T-cell (primary cell): ENCODE data around the gene ZNF180. TPM values are rescaled to one million over a fixed set of nuclear protein-coding genes. Genes with fewer than 3 reads are reported as not detected.
"Not testable (repeated sequence)": the region's sequence is repeated elsewhere in the genome, so short reads cannot be mapped to it uniquely, and the experiment has no call there.

ENCODE experiments used
- ATAC-seq, 4 experiments: fragments of 200-7000 bp in 3 of 4; fragments of 150-1000 bp in 1 of 4; cut with Tn5 transposase; replicated peaks in 1 of 4; 1 replicate in 3 of 4; 2 replicates in 1 of 4; pipeline ENCODE4 v1.10.0; 2021; ENCODE audit warnings: moderate library complexity in 3 of 4, mild to moderate bottlenecking in 2 of 4, moderate number of reproducible peaks in 1 of 4
- CTCF ChIA-PET, 2 donors: fragments of 300-600 bp; sonication (Branson Sonifier 250); formaldehyde crosslinking; loops; one replicate each; lab custom pipeline; 2022; ENCODE audit warnings: antibody characterized with exemption in 2 of 2; lab: Charles Lee
- POLR2A ChIA-PET, 2 donors: fragments of 300-600 bp; sonication (Branson Sonifier 250); formaldehyde crosslinking; loops; one replicate each; lab custom pipeline; 2022; ENCODE audit warnings: antibody characterized with exemption in 2 of 2; lab: Charles Lee
- DNase-seq, 35 experiments: peaks; one replicate each; pipeline versions ENCODE4 v3.0.0 to v3.0.0-alpha.2; 2013 to 2023
- H3K27ac ChIP-seq: one replicate; pipeline ENCODE4 v1.5.1; 2013; ENCODE audit warnings: low read length
- H3K27me3 ChIP-seq, 2 experiments: replicated peaks in 1 of 2; 1 replicate in 1 of 2; 2 replicates in 1 of 2; pipeline versions ENCODE4 v1.6.1 to v1.7.0; 2013; ENCODE audit warnings: low read length in 1 of 2, mixed read lengths in 1 of 2; ENCODE audit not compliant: control insufficient read depth in 2 of 2, insufficient read depth in 2 of 2; ENCODE audit errors: extremely low read depth in 1 of 2
- H3K36me3 ChIP-seq, 2 donors: 1 replicate in 1 of 2; 2 replicates in 1 of 2; pipeline versions ENCODE4 v1.6.1 to v1.7.0; 2013; ENCODE audit warnings: low read length in 1 of 2; ENCODE audit not compliant: control insufficient read depth in 2 of 2, insufficient read depth in 1 of 2; ENCODE audit errors: extremely low read depth in 1 of 2
- H3K4me1 ChIP-seq, 2 experiments: 1 replicate in 1 of 2; 2 replicates in 1 of 2; pipeline versions ENCODE4 v1.6.1 to v1.7.0; 2013; ENCODE audit warnings: low read length in 2 of 2, mixed read lengths in 1 of 2; ENCODE audit not compliant: insufficient read depth in 2 of 2, control insufficient read depth in 1 of 2; ENCODE audit errors: extremely low read depth in 1 of 2
- H3K4me3 ChIP-seq, 2 donors: 1 replicate in 1 of 2; 2 replicates in 1 of 2; pipeline versions ENCODE4 v1.5.1 to v1.7.0; 2013; ENCODE audit warnings: mild to moderate bottlenecking in 2 of 2, low read length in 1 of 2, moderate library complexity in 1 of 2; ENCODE audit not compliant: control insufficient read depth in 1 of 2; ENCODE audit errors: extremely low read depth in 1 of 2
- H3K9me3 ChIP-seq: 2 replicates; pipeline ENCODE4 v1.7.0; 2013
- H3K27ac Mint-ChIP-seq, 2 donors: one replicate each; pipeline ENCODE4 v1.8.0; 2020 to 2021; ENCODE audit warnings: mild to moderate bottlenecking in 2 of 2, mixed read lengths in 2 of 2
- H3K27me3 Mint-ChIP-seq, 2 donors: one replicate each; pipeline ENCODE4 v1.8.0; 2021 to 2022; ENCODE audit warnings: mixed read lengths in 2 of 2
- H3K36me3 Mint-ChIP-seq: one replicate; pipeline ENCODE4 v1.8.0; 2021; ENCODE audit warnings: mixed read lengths
- H3K4me1 Mint-ChIP-seq, 3 donors: one replicate each; pipeline ENCODE4 v1.8.0; 2020 to 2022; ENCODE audit warnings: mixed read lengths in 3 of 3, mild to moderate bottlenecking in 1 of 3
- H3K4me3 Mint-ChIP-seq, 3 donors: one replicate each; pipeline ENCODE4 v1.8.0; 2020 to 2022; ENCODE audit warnings: mild to moderate bottlenecking in 3 of 3, mixed read lengths in 3 of 3, moderate library complexity in 3 of 3
- H3K9me3 Mint-ChIP-seq, 3 donors: one replicate each; pipeline ENCODE4 v1.8.0; 2020 to 2022; ENCODE audit warnings: mixed read lengths in 3 of 3
- WGBS: methylation state at CpG from one replicate; pipeline ENCODE4 v1.1.5; 2013; ENCODE audit warnings: missing lambda C conversion rate; ENCODE audit not compliant: insufficient coverage; 5-methylcytosine and 5-hydroxymethylcytosine counted together
- total RNA-seq, 35 experiments: library from RNA in 6 of 35; stranded (reverse) in 6 of 35; fragments of 120-200 nt in 1 of 35; gene quantifications; one replicate each; pipeline versions ENCODE4 v1.2.1 to v1.2.4 and lab custom pipeline; 2013 to 2026

The ZNF180 gene
- total RNA-seq, 5 donors from 2014 or later (not counting 1 experiment from before 2014, with no cell fraction given): 7.0 to 20.1 (median 17.8) TPM

DNA sequence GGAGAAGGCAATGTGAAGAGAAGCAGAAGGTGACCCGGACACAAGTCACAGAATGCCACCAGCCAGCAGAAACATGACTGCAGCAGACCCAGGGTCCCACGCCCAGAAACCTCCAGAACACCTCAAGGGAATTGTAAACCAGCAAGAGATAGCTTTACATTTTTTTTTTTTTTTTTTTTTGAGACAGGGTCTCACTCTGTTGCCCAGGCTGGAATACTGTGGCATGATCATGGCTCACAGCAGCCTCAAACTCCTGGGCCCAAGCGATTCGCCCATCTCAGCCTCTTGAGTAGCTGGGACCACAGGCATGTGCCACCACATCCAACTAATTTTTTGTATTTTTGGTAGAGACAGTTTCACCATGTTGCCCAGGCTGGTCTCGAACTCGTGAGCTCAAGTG lies 39.7 kb upstream of the ZNF180 start:
- 17% methylated on average over 1 of the region's 6 CpGs for WGBS
- no peak overlapping the region for H3K4me3 ChIP-seq
- H3K9me3 ChIP-seq: no peaks in the 10 kb centered on the region
- H3K27ac Mint-ChIP-seq: no peak overlapping the region
- ChIA-PET CTCF (interaction anchor here in 1 of 2 donors (0.7 kb wide), 1 partner anchor 21 kb away, joined by 5 read pairs; no protein-coding TSS in a partner anchor), POLR2A (no interaction called here)
- H3K36me3 Mint-ChIP-seq: peaks cover 2% of the 10 kb centered on the region
- no peaks in the 10 kb centered on the region for H3K4me1 Mint-ChIP-seq
- no peak for ATAC-seq
- H3K4me1 ChIP-seq: no peaks in the 10 kb centered on the region
- H3K4me3 Mint-ChIP-seq: no peak overlapping the region
- no peak overlapping the region for H3K27ac ChIP-seq
- H3K36me3 ChIP-seq: no peaks in the 10 kb centered on the region
- peaks cover 8 to 28% (median 26%) of the 10 kb centered on the region in 3 donors for H3K9me3 Mint-ChIP-seq
- DNase-seq: no peak
- H3K27me3 Mint-ChIP-seq: peaks cover 26 to 42% of the 10 kb centered on the region in 2 donors
- H3K27me3 ChIP-seq: peaks cover 0 to 11% of the 10 kb centered on the region in 2 experiments

DNA sequence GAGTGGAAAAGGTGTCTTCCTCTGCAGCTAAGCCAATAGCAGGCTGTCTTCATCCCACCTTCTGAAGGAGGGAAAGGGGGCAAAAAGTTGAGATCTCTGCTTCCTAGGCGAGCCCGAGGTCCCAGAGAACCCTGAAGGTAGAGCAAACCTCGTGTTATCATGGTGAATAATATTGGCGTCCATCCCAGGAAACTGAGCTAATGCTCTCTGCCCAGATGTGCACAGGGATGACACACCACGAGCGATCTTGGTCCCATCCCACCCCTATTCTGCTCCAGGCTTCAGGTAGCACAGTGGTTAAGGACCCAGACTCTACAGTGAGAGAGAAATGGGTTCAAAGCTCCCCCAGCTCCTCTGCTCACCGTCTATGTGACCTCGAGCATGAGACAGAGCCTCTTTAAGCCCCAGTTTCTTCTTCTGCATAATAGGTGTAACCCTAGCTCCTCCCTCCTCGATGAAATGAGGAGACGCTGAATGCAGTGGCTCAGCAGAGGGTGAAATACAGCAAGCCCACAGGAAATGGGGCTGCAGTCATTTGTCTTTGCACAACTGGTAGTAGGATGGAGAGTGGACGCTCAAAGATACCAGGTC lies 39.0 kb upstream of the ZNF180 start:
- H3K27me3 Mint-ChIP-seq: peaks cover 27 to 42% of the 10 kb centered on the region in 2 donors

DNA sequence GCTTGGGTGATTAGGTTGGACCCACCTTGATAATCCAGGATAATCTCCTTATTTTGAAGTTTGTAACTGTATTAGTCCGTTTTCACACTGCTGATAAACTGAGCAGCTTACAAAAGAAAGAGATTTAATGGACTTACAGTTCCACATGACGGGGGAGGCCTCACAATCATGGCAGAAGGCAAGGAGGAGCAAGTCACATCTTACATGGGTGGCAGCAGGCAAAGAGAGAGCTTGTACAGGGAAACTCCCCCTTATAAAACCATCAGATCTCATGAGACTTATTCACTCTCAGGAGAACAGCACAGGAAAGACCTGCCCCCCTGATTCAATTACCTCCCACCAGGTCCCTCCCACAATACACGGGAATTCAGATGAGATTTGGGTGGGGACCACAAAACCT lies 35.0 kb upstream of the ZNF180 start:
- H3K36me3 ChIP-seq, ATAC-seq, H3K9me3 ChIP-seq, H3K4me1 ChIP-seq, H3K36me3 Mint-ChIP-seq, H3K4me1 Mint-ChIP-seq, H3K27ac ChIP-seq, H3K27ac Mint-ChIP-seq, CTCF ChIA-PET, H3K4me3 ChIP-seq, H3K4me3 Mint-ChIP-seq, DNase-seq, POLR2A ChIA-PET: not testable (repeated sequence)
- Mint-ChIP-seq H3K27me3 (peaks cover 25 to 41% of the 10 kb centered on the region in 2 donors), H3K9me3 (peaks cover 11 to 31% (median 21%) of the 10 kb centered on the region in 3 donors)
- peaks cover 0 to 21% of the 10 kb centered on the region in 2 experiments for H3K27me3 ChIP-seq
- 71% methylated on average over 2 of the region's 3 CpGs for WGBS

More for the DNA sequence above, 39.0 kb upstream of the ZNF180 start:
- ChIA-PET CTCF (no interaction called here), POLR2A (no interaction called here)
- Histone ChIP-seq H3K4me3 (no peak overlapping the region), H3K27me3 (peaks cover 0 to 11% of the 10 kb centered on the region in 2 experiments), H3K4me1 (no peaks in the 10 kb centered on the region), H3K36me3 (no peaks in the 10 kb centered on the region), H3K9me3 (no peaks in the 10 kb centered on the region), H3K27ac (no peak overlapping the region)
- no peak overlapping the region for H3K27ac Mint-ChIP-seq
- H3K9me3 Mint-ChIP-seq: peaks cover 8 to 29% (median 27%) of the 10 kb centered on the region in 3 donors
- no peak for ATAC-seq
- H3K36me3 Mint-ChIP-seq: peaks cover 2% of the 10 kb centered on the region
- DNase-seq: no peak
- H3K4me1 Mint-ChIP-seq: no peaks in the 10 kb centered on the region
- 62% methylated on average over 6 of the region's 11 CpGs for whole genome bisulfite sequencing
- no peak overlapping the region for H3K4me3 Mint-ChIP-seq

DNA sequence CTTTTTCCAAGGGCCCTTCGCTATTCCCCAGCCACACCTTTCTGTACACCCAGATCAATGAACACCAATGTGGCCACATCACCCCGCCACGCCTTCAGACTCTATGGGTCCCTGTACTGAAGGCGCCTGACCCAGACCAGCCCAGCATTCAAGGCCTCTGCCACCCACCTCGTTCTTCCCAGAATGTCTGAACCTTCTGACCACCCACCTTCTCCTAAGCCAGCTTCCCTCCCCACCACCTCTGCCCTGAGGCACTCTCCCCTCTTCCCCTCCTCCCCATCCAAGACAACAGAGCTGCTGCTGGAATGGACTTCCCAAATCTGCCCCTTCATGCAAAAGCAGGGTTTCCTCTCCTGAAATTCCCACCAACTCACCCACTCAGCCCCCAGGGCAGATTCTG lies 32.5 kb upstream of the ZNF180 start:
- H3K36me3 Mint-ChIP-seq: no peaks in the 10 kb centered on the region
- ChIA-PET POLR2A (no interaction called here), CTCF (no interaction called here)
- WGBS: 93% methylated on average over 4 of the region's 5 CpGs
- peaks cover 5 to 23% (median 18%) of the 10 kb centered on the region in 3 donors for H3K9me3 Mint-ChIP-seq
- no peaks in the 10 kb centered on the region for H3K4me1 Mint-ChIP-seq
- no peak overlapping the region for H3K4me3 Mint-ChIP-seq
- H3K27me3 ChIP-seq: peaks cover 2 to 27% of the 10 kb centered on the region in 2 experiments
- no peaks in the 10 kb centered on the region for H3K36me3 ChIP-seq
- no peak overlapping the region for H3K4me3 ChIP-seq
- DNase-seq: no peak
- no peak for ATAC-seq
- no peaks in the 10 kb centered on the region for H3K9me3 ChIP-seq
- H3K27ac ChIP-seq: no peak overlapping the region
- H3K4me1 ChIP-seq: no peaks in the 10 kb centered on the region
- no peak overlapping the region for H3K27ac Mint-ChIP-seq
- peaks cover 28 to 38% of the 10 kb centered on the region in 2 donors for H3K27me3 Mint-ChIP-seq

DNA sequence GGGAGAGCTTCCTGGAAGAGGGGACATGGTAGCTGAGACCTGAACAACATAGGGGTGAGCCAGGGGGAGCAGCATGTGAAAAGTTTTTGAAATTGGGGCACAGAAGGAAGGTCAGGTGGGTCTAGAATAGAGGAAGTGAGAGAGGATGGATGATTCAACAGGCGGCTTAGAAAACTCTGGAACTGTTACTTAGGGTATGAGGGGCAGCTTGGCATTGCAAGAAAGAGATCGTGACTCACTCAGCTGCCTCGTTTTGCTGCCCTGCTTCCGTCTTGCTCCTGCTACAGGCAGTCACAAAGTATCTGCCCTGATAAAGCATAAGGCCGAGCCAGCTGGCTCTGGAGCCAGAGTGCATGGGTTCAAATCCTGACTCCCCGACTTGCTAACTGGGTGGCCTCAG lies 30.5 kb upstream of the ZNF180 start:
- ChIA-PET CTCF (no interaction called here), POLR2A (no interaction called here)
- no peak overlapping the region for H3K27ac Mint-ChIP-seq
- H3K27ac ChIP-seq: no peak overlapping the region
- H3K36me3 ChIP-seq: no peaks in the 10 kb centered on the region
- peaks cover 2 to 27% of the 10 kb centered on the region in 2 experiments for H3K27me3 ChIP-seq
- WGBS: 71% methylated on average over 5 of the region's 6 CpGs
- H3K9me3 Mint-ChIP-seq: peaks cover 5 to 23% (median 13%) of the 10 kb centered on the region in 3 donors
- H3K4me3 ChIP-seq: no peak overlapping the region
- H3K27me3 Mint-ChIP-seq: peaks cover 26 to 29% of the 10 kb centered on the region in 2 donors
- no peaks in the 10 kb centered on the region for H3K4me1 ChIP-seq
- H3K36me3 Mint-ChIP-seq: no peaks in the 10 kb centered on the region
- DNase-seq: no peak
- no peak for ATAC-seq
- H3K4me3 Mint-ChIP-seq: no peak overlapping the region
- H3K9me3 ChIP-seq: no peaks in the 10 kb centered on the region
- no peaks in the 10 kb centered on the region for H3K4me1 Mint-ChIP-seq

DNA sequence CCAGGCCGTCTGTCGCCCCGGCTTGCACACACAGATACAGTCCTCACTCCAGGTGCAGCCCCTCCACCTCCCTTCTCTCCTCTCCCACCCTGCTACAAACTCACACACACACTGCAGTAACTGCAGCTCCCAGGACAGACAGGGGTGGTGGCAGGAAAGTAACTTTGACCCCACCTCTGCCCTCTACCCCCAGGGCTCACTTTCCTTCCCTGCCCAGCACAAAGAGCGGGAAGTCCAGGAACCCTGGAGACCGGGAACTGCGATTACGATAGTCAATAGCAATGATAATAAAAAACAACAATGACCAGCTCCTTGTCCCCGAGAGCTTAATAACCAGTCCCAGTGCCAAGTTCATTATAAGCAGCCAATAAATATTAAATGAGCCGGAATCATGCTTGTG lies 29.2 kb upstream of the ZNF180 start, which contains the start of gene CEACAM20:
CEACAM20 (minus strand) TSS at position 140 of the 400 bp plus-strand sequence. CDS start 166 bp downstream, outside the sequence.
- ChIA-PET POLR2A (no interaction called here), CTCF (no interaction called here)
- Histone ChIP-seq H3K36me3 (no peaks in the 10 kb centered on the region), H3K9me3 (no peaks in the 10 kb centered on the region), H3K27me3 (peaks cover 2 to 35% of the 10 kb centered on the region in 2 experiments), H3K4me3 (no peak within 1 kb of the TSS), H3K27ac (no peak within 1 kb of the TSS), H3K4me1 (no peaks in the 10 kb centered on the region)
- Mint-ChIP-seq H3K4me1 (no peaks in the 10 kb centered on the region), H3K27me3 (peaks cover 24 to 29% of the 10 kb centered on the region in 2 donors), H3K9me3 (peaks cover 4 to 16% (median 5%) of the 10 kb centered on the region in 3 donors), H3K36me3 (no peaks in the 10 kb centered on the region), H3K27ac (no peak within 1 kb of the TSS), H3K4me3 (no peak within 1 kb of the TSS)
- ATAC-seq (no peak), DNase-seq (no peak)
- WGBS: 82% methylated on average over 6 of the region's 9 CpGs
